CD4-positive, CD25-positive, alpha-beta regulatory T cell (primary cell): ENCODE measurements around the gene RYK. TPM values are rescaled to one million over a fixed set of nuclear protein-coding genes. Genes with fewer than 3 reads are reported as not detected.

Source experiments
- ATAC-seq, 2 donors: fragments of 150-1000 bp; cut with Tn5 transposase; one replicate each; pipeline ENCODE4 v1.10.0; 2021; ENCODE audit warnings: low read depth in 2 of 2, moderate number of reproducible peaks in 2 of 2, moderate library complexity in 1 of 2
- DNase-seq, 3 donors: peaks; one replicate each; pipeline versions ENCODE4 v3.0.0 to v3.0.0-alpha.2; 2012 to 2022; ENCODE audit warnings: mixed read lengths in 1 of 3
- H3K27ac ChIP-seq: one replicate; pipeline ENCODE4 v1.7.0; 2013; ENCODE audit warnings: mild to moderate bottlenecking, low read length; ENCODE audit not compliant: insufficient read depth, poor library complexity, severe bottlenecking
- H3K27me3 ChIP-seq: one replicate; pipeline ENCODE4 v1.7.0; 2013; ENCODE audit warnings: low read length; ENCODE audit not compliant: control insufficient read depth, insufficient read depth
- H3K36me3 ChIP-seq: one replicate; pipeline ENCODE4 v1.7.0; 2013; ENCODE audit warnings: mild to moderate bottlenecking, low read length, moderate library complexity; ENCODE audit not compliant: control insufficient read depth, insufficient read depth
- H3K4me1 ChIP-seq: 2 replicates; pipeline ENCODE4 v1.7.0; 2013; ENCODE audit warnings: mild to moderate bottlenecking, low read length; ENCODE audit not compliant: insufficient read depth, control insufficient read depth, poor library complexity, severe bottlenecking
- H3K4me3 ChIP-seq: one replicate; pipeline ENCODE4 v1.7.0; 2013; ENCODE audit warnings: low read depth, mild to moderate bottlenecking, low read length, moderate library complexity
- H3K9me3 ChIP-seq, 2 experiments: 1 replicate in 1 of 2; 2 replicates in 1 of 2; pipeline ENCODE4 v1.7.0; 2013; ENCODE audit warnings: low read length in 2 of 2, mild to moderate bottlenecking in 1 of 2, moderate library complexity in 1 of 2; ENCODE audit not compliant: control insufficient read depth in 2 of 2
- H3K27ac Mint-ChIP-seq, 3 donors: one replicate each; pipeline ENCODE4 v1.8.0; 2020 to 2022; ENCODE audit warnings: mild to moderate bottlenecking in 3 of 3, mixed read lengths in 3 of 3, moderate library complexity in 2 of 3
- H3K27me3 Mint-ChIP-seq: one replicate; pipeline ENCODE4 v1.8.0; 2022; ENCODE audit warnings: mild to moderate bottlenecking, mixed read lengths
- H3K36me3 Mint-ChIP-seq: one replicate; pipeline ENCODE4 v1.8.0; 2020; ENCODE audit warnings: mixed read lengths
- H3K4me1 Mint-ChIP-seq, 4 donors: one replicate each; pipeline ENCODE4 v1.8.0; 2020 to 2022; ENCODE audit warnings: mixed read lengths in 4 of 4, mild to moderate bottlenecking in 1 of 4
- H3K4me3 Mint-ChIP-seq, 4 donors: one replicate each; pipeline ENCODE4 v1.8.0; 2020 to 2022; ENCODE audit warnings: mild to moderate bottlenecking in 4 of 4, mixed read lengths in 4 of 4, moderate library complexity in 3 of 4
- H3K9me3 Mint-ChIP-seq, 7 donors: one replicate each; pipeline ENCODE4 v1.8.0; 2020 to 2022; ENCODE audit warnings: mixed read lengths in 7 of 7, mild to moderate bottlenecking in 3 of 7, moderate library complexity in 2 of 7
- polyA plus RNA-seq, 4 donors: library from polyadenylated mRNA; unstranded; fragments of 300-500 nt; fragmentation: Illumina TruSeq; gene quantifications; one replicate each; pipeline ENCODE4 v1.2.3, GENCODE V29; 2021
- total RNA-seq: library from RNA; stranded (reverse); gene quantifications from one replicate; pipeline ENCODE4 v1.2.3, GENCODE V29; 2022

RYK gene
- total and polyA plus RNA-seq, 5 donors from 2014 or later = 5.6 to 35.2 (median 7.1) TPM

- H3K4me1 ChIP-seq = peaks cover 11% of the 10 kb centered on the region
- H3K27me3 ChIP-seq = peaks cover 10% of the 10 kb centered on the region
- H3K36me3 ChIP-seq = no peaks in the 10 kb centered on the region
- Mint-ChIP-seq H3K27me3 (peaks cover 23% of the 10 kb centered on the region), H3K4me3 (no peak overlapping the region), H3K36me3 (no peaks in the 10 kb centered on the region), H3K27ac (peak overlapping the region in 1 of 3 donors; percentile 6), H3K4me1 (peaks cover 0 to 4% (median under 1%) of the 10 kb centered on the region in 4 donors), H3K9me3 (peaks cover 0 to 1% (median 0%) of the 10 kb centered on the region in 7 donors)
- H3K27ac ChIP-seq = no peak overlapping the region
- ATAC-seq (no peak), DNase-seq (no peak)
- no peak overlapping the region for H3K4me3 ChIP-seq
- H3K9me3 ChIP-seq = peaks cover 0 to 4% of the 10 kb centered on the region in 2 experiments
Observed at GRCh38 chr3:134291319-134292254, 40.9 kb upstream of the RYK start.

- DNase-seq = no peak
- H3K9me3 Mint-ChIP-seq = no peaks in the 10 kb centered on the region
- no peak overlapping the region for H3K4me3 Mint-ChIP-seq
- peaks cover 32% of the 10 kb centered on the region for H3K27me3 Mint-ChIP-seq
- Histone ChIP-seq H3K27ac (no peak overlapping the region), H3K9me3 (no peaks in the 10 kb centered on the region), H3K36me3 (no peaks in the 10 kb centered on the region), H3K27me3 (peaks cover 11% of the 10 kb centered on the region), H3K4me1 (no peaks in the 10 kb centered on the region), H3K4me3 (no peak overlapping the region)
- peaks cover 0 to 4% (median under 1%) of the 10 kb centered on the region in 4 donors for H3K4me1 Mint-ChIP-seq
- no peak overlapping the region for H3K27ac Mint-ChIP-seq
- no peaks in the 10 kb centered on the region for H3K36me3 Mint-ChIP-seq
- ATAC-seq = no peak
Observed at GRCh38 chr3:134287512-134287911, 36.9 kb upstream of the RYK start.

GRCh38 chr3:134284438-134284837 is 33.8 kb upstream of the RYK start:
- Histone ChIP-seq H3K4me1 (no peaks in the 10 kb centered on the region), H3K27me3 (peaks cover 13% of the 10 kb centered on the region), H3K36me3 (no peaks in the 10 kb centered on the region), H3K9me3 (no peaks in the 10 kb centered on the region), H3K27ac (no peak overlapping the region), H3K4me3 (no peak overlapping the region)
- H3K4me1 Mint-ChIP-seq = no peaks in the 10 kb centered on the region
- peaks cover 0 to 2% (median 0%) of the 10 kb centered on the region in 7 donors for H3K9me3 Mint-ChIP-seq
- no peak overlapping the region for H3K27ac Mint-ChIP-seq
- no peak overlapping the region for H3K4me3 Mint-ChIP-seq
- peaks cover 42% of the 10 kb centered on the region for H3K27me3 Mint-ChIP-seq
- ATAC-seq (no peak), DNase-seq (no peak)
- H3K36me3 Mint-ChIP-seq = no peaks in the 10 kb centered on the region

GRCh38 chr3:134282659-134283047 is 32.0 kb upstream of the RYK start:
- Mint-ChIP-seq H3K36me3 (no peaks in the 10 kb centered on the region), H3K27ac (no peak overlapping the region), H3K27me3 (peaks cover 25% of the 10 kb centered on the region), H3K4me3 (no peak overlapping the region), H3K4me1 (no peaks in the 10 kb centered on the region), H3K9me3 (peaks cover 0 to 2% (median 0%) of the 10 kb centered on the region in 7 donors)
- no peak overlapping the region for H3K4me3 ChIP-seq
- no peak for DNase-seq
- ATAC-seq = no peak
- no peaks in the 10 kb centered on the region for H3K36me3 ChIP-seq
- peaks cover 13% of the 10 kb centered on the region for H3K27me3 ChIP-seq
- H3K27ac ChIP-seq = no peak overlapping the region
- H3K9me3 ChIP-seq = no peaks in the 10 kb centered on the region
- H3K4me1 ChIP-seq = no peaks in the 10 kb centered on the region

- H3K4me1 Mint-ChIP-seq = no peaks in the 10 kb centered on the region
- peaks cover 11% of the 10 kb centered on the region for H3K27me3 ChIP-seq
- DNase-seq (no peak), ATAC-seq (no peak)
- no peaks in the 10 kb centered on the region for H3K4me1 ChIP-seq
- no peaks in the 10 kb centered on the region for H3K36me3 Mint-ChIP-seq
- no peak overlapping the region for H3K4me3 Mint-ChIP-seq
- H3K27ac Mint-ChIP-seq = no peak overlapping the region
- no peak overlapping the region for H3K4me3 ChIP-seq
- H3K27me3 Mint-ChIP-seq = peaks cover 25% of the 10 kb centered on the region
- no peaks in the 10 kb centered on the region for H3K9me3 ChIP-seq
- H3K27ac ChIP-seq = no peak overlapping the region
- H3K36me3 ChIP-seq = no peaks in the 10 kb centered on the region
- H3K9me3 Mint-ChIP-seq = peaks cover 0 to 2% (median 0%) of the 10 kb centered on the region in 7 donors
Observed at GRCh38 chr3:134281912-134282658, 31.4 kb upstream of the RYK start.

GRCh38 chr3:134279466-134279865 is 28.8 kb upstream of the RYK start:
- Mint-ChIP-seq H3K4me3 (no peak overlapping the region), H3K27ac (no peak overlapping the region), H3K4me1 (no peaks in the 10 kb centered on the region), H3K27me3 (peaks cover 36% of the 10 kb centered on the region), H3K36me3 (no peaks in the 10 kb centered on the region), H3K9me3 (peaks cover 0 to 4% (median 0%) of the 10 kb centered on the region in 7 donors)
- no peaks in the 10 kb centered on the region for H3K4me1 ChIP-seq
- no peak overlapping the region for H3K27ac ChIP-seq
- H3K27me3 ChIP-seq = peaks cover 18% of the 10 kb centered on the region
- no peaks in the 10 kb centered on the region for H3K36me3 ChIP-seq
- no peak overlapping the region for H3K4me3 ChIP-seq
- H3K9me3 ChIP-seq = no peaks in the 10 kb centered on the region
- DNase-seq = no peak
- no peak for ATAC-seq

- Histone ChIP-seq H3K4me3 (no peak overlapping the region), H3K4me1 (no peaks in the 10 kb centered on the region), H3K27ac (no peak overlapping the region), H3K27me3 (peaks cover 29% of the 10 kb centered on the region), H3K9me3 (no peaks in the 10 kb centered on the region), H3K36me3 (no peaks in the 10 kb centered on the region)
- Mint-ChIP-seq H3K27me3 (peaks cover 45% of the 10 kb centered on the region), H3K27ac (no peak overlapping the region), H3K9me3 (peaks cover 0 to 4% (median 2%) of the 10 kb centered on the region in 7 donors), H3K4me3 (no peak overlapping the region), H3K36me3 (no peaks in the 10 kb centered on the region), H3K4me1 (peaks cover 0 to 2% (median 0%) of the 10 kb centered on the region in 4 donors)
- ATAC-seq (no peak), DNase-seq (no peak)
Observed at GRCh38 chr3:134277066-134277660, 26.5 kb upstream of the RYK start.
